ENCODE results near the gene TMEM87B.

Gene TMEM87B

GRCh38 chr2:112093216-112093615, 38.1 kb downstream of the TMEM87B start:
- no peaks in the 10 kb centered on the region for H3K27me3 ChIP-seq
- no peak overlapping the region for H3K27ac ChIP-seq
- no peak for DNase-seq
- intact Hi-C loops (cut with DNase I; ENCODE audit: low total_unique reads) = no loop called here
- TF ChIP-seq, protein P1, sequence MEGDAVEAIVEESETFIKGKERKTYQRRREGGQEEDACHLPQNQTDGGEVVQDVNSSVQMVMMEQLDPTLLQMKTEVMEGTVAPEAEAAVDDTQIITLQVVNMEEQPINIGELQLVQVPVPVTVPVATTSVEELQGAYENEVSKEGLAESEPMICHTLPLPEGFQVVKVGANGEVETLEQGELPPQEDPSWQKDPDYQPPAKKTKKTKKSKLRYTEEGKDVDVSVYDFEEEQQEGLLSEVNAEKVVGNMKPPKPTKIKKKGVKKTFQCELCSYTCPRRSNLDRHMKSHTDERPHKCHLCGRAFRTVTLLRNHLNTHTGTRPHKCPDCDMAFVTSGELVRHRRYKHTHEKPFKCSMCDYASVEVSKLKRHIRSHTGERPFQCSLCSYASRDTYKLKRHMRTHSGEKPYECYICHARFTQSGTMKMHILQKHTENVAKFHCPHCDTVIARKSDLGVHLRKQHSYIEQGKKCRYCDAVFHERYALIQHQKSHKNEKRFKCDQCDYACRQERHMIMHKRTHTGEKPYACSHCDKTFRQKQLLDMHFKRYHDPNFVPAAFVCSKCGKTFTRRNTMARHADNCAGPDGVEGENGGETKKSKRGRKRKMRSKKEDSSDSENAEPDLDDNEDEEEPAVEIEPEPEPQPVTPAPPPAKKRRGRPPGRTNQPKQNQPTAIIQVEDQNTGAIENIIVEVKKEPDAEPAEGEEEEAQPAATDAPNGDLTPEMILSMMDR (IDR thresholded peaks at IDR 0.05) = no peak
- peaks cover 0 to 3% (median 0%) of the 10 kb centered on the region in 4 donors for H3K4me1 ChIP-seq
- peaks cover 25 to 56% (median 32%) of the 10 kb centered on the region in 3 donors for H3K36me3 ChIP-seq
- H3K9me3 ChIP-seq = no peaks in the 10 kb centered on the region
- no peak overlapping the region for H3K4me3 ChIP-seq

DNA sequence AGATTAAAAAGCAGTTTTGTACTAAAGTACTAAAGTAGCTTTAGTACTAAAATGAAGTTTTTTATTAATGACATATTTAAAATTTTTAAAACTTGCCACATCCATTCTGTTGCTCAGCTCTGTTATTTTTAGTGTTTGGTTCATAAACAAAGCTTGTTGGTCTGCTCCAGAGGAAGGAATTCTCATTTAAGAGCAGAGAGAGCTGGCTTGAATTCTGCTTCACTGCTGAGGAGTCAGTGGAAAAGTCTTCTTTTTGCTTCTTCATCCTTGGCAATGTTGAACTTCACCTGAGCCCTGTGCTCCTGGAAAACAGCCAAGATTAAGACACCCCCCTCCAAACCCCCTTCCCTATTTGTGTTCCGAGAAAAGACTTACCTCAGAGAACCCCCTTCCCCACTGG, 40.6 kb downstream of the TMEM87B start:
- H3K9me3 ChIP-seq = no peaks in the 10 kb centered on the region
- intact Hi-C loops (cut with DNase I; ENCODE audit: low total_unique reads) = no loop called here
- H3K27me3 ChIP-seq = no peaks in the 10 kb centered on the region
- H3K4me3 ChIP-seq = no peak overlapping the region
- DNase-seq = no peak
- peaks cover 0 to 3% (median 0%) of the 10 kb centered on the region in 4 donors for H3K4me1 ChIP-seq
- H3K27ac ChIP-seq = no peak overlapping the region
- TF ChIP-seq, protein P1 (IDR thresholded peaks at IDR 0.05) = no peak
- H3K36me3 ChIP-seq = peaks cover 21 to 50% (median 27%) of the 10 kb centered on the region in 3 donors

- TF ChIP-seq, protein P1 (IDR thresholded peaks at IDR 0.05) = no peak
- Histone ChIP-seq H3K4me1 (peaks cover 0 to 3% (median 0%) of the 10 kb centered on the region in 4 donors), H3K36me3 (peaks cover 24 to 46% (median 32%) of the 10 kb centered on the region in 3 donors), H3K27me3 (no peaks in the 10 kb centered on the region), H3K9me3 (no peaks in the 10 kb centered on the region), H3K4me3 (no peak overlapping the region), H3K27ac (no peak overlapping the region)
- DNase-seq = no peak
- intact Hi-C loops (cut with DNase I; ENCODE audit: low total_unique reads) = no loop called here
Measured at GRCh38 chr2:112096098-112096497, 41.0 kb downstream of the TMEM87B start.

DNA sequence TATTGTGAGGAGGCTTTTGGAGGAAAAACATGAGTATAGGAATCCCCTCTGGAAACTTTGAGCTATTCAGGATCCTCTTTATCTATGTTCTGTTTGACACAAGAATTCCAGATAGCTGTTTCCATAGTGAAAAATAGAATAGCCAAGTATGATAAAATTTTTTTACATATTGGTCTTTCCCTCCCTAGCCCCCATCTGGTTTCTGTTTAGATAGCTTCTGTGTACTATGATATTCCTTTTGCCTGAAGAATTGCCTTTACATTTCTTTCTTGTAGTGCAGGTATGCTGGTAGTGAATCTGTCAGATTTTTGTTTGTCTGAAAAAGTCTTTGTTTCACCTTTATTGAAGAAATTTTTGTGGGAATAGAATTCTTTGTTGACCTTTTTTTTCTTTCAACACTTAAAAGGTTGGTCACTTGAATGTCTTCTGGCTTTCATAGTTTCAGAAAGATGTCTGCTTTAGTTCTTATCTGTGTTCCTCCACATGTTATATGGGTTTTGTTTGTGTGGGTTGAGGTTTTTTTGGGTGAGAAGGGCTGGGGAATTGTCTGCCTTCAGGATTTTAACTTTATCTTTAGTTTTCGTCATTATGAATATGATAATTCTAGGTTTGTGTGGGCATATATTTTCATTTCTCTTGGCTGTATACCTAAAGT, 53.2 kb downstream of the TMEM87B start:
- Histone ChIP-seq H3K4me3 (no peak overlapping the region), H3K36me3 (peaks cover 51 to 89% (median 73%) of the 10 kb centered on the region in 3 donors), H3K4me1 (no peaks in the 10 kb centered on the region), H3K9me3 (peaks cover 0 to 9% (median 7%) of the 10 kb centered on the region in 3 donors), H3K27ac (no peak overlapping the region), H3K27me3 (no peaks in the 10 kb centered on the region)
- TF ChIP-seq, protein P1 (IDR thresholded peaks at IDR 0.05) = no peak
- no peak for DNase-seq
- intact Hi-C loops (cut with DNase I; ENCODE audit: low total_unique reads) = no loop called here

DNA sequence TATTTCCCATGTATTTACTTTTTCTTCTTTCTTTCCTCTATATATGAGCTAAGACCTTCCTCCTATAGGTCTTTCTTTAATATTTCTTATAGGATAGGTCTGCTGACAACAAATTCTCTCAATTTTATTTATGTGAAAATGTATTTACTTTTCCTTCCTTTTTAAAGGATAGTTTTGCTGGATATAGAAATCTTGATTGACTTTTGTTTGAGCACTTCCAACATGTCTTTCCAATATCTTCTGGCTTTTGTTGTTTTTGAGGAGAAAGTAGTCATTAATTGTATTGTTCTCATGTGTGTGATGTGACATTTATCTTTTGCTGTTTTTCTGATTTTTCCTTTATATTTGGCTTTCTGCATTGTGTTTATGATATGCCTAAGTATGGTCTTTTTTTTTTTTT, 54.2 kb downstream of the TMEM87B start:
- H3K27ac ChIP-seq = no peak overlapping the region
- H3K4me1 ChIP-seq = no peaks in the 10 kb centered on the region
- intact Hi-C loops (cut with DNase I; ENCODE audit: low total_unique reads) = no loop called here
- DNase-seq = no peak
- no peaks in the 10 kb centered on the region for H3K27me3 ChIP-seq
- TF ChIP-seq, protein P1 (IDR thresholded peaks at IDR 0.05) = no peak
- H3K9me3 ChIP-seq = peaks cover 0 to 9% (median 7%) of the 10 kb centered on the region in 3 donors
- H3K36me3 ChIP-seq = peaks cover 51 to 82% (median 68%) of the 10 kb centered on the region in 3 donors
- H3K4me3 ChIP-seq = no peak overlapping the region
